ENCODE data around the gene ACTG2.

DNA sequence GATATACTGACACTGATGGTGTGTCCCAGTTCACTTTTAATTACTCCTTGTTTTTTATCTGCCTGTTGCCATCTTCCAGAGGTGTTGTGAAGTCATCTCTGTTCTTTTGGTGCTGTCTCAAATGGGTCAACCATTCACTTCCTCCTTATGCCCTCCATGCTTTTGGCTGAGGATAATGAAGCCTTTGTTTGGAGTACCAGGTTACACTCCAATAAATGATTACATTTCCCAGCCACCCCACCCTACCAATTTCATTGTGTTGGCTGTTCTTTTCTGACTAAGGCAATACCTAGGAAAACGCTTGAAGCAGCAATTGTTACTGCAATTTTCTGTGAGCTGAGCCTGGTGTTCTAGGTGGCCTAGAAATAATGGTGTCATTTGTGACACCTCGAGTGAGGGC lies 29.8 kb upstream of the ACTG2 start:
- TF ChIP-seq EZH2 (IDR thresholded peaks at IDR 0.05) (no peak), EZH2phosphoT487 (IDR thresholded peaks at IDR 0.05) (no peak)
- TF ChIP-seq, protein P1, sequence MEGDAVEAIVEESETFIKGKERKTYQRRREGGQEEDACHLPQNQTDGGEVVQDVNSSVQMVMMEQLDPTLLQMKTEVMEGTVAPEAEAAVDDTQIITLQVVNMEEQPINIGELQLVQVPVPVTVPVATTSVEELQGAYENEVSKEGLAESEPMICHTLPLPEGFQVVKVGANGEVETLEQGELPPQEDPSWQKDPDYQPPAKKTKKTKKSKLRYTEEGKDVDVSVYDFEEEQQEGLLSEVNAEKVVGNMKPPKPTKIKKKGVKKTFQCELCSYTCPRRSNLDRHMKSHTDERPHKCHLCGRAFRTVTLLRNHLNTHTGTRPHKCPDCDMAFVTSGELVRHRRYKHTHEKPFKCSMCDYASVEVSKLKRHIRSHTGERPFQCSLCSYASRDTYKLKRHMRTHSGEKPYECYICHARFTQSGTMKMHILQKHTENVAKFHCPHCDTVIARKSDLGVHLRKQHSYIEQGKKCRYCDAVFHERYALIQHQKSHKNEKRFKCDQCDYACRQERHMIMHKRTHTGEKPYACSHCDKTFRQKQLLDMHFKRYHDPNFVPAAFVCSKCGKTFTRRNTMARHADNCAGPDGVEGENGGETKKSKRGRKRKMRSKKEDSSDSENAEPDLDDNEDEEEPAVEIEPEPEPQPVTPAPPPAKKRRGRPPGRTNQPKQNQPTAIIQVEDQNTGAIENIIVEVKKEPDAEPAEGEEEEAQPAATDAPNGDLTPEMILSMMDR (IDR thresholded peaks at IDR 0.05), result no peak
